Measurements from ENCODE around the gene PPP1R3D.

PPP1R3D gene

GRCh38 chr20:59932616-59933295, 7.3 kb downstream of the PPP1R3D start:
- CTCF ChIA-PET, result no interaction called here
- no peak for TF ChIP-seq ELF4 (IDR thresholded peaks at IDR 0.05)
- no peak for TF ChIP-seq L3MBTL2 (conservative IDR thresholded peaks at IDR 0.05)
- TF ChIP-seq LEF1 (IDR thresholded peaks at IDR 0.05; ENCODE audit: borderline replicate concordance), result no peak
- TF ChIP-seq SUZ12 (IDR thresholded peaks at IDR 0.05), result no peak
- no peak for TF ChIP-seq FOXA1 (IDR thresholded peaks at IDR 0.05)
- no peak for TF ChIP-seq CTBP1 (IDR thresholded peaks at IDR 0.05; ENCODE audit: borderline replicate concordance)
- no peak for TF ChIP-seq FOXM1 (IDR thresholded peaks at IDR 0.05; ENCODE audit: borderline replicate concordance)
- TF ChIP-seq ARNT (IDR thresholded peaks at IDR 0.05), result no peak
- TF ChIP-seq FOXK2 (IDR thresholded peaks at IDR 0.05), result no peak
- TF ChIP-seq NFRKB (IDR thresholded peaks at IDR 0.05), result no peak
- POLR2A ChIA-PET, result interaction anchor here (2.3 kb wide), 1 partner anchor 8 kb away, joined by 16 read pairs; the partner anchor contains the start of genes FAM217B and PPP1R3D
- DNase-seq (ENCODE audit: extremely low spot score), result no peak

- TF ChIP-seq FOXA1 (IDR thresholded peaks at IDR 0.05) (no peak), ARNT (IDR thresholded peaks at IDR 0.05) (no peak), TARDBP (IDR thresholded peaks at IDR 0.05) (no peak), ELF4 (IDR thresholded peaks at IDR 0.05) (no peak), NFRKB (IDR thresholded peaks at IDR 0.05) (no peak), SUZ12 (IDR thresholded peaks at IDR 0.05) (no peak)
- CTCF ChIA-PET, result no interaction called here
- POLR2A ChIA-PET, result interaction anchor here (2.3 kb wide), 1 partner anchor 9 kb away, joined by 16 read pairs; the partner anchor contains the start of genes FAM217B and PPP1R3D
- DNase-seq (ENCODE audit: extremely low spot score), result no peak
Measured at GRCh38 chr20:59931511-59932312, 8.4 kb downstream of the PPP1R3D start.

GRCh38 chr20:59925899-59926298, 14.2 kb downstream of the PPP1R3D start:
- no peak for DNase-seq (ENCODE audit: extremely low spot score)
- no peak for TF ChIP-seq BHLHE40 (IDR thresholded peaks at IDR 0.05; ENCODE audit: borderline replicate concordance)
- TF ChIP-seq SUZ12 (IDR thresholded peaks at IDR 0.05), result no peak
- CTCF ChIA-PET, result interaction anchor here (1.0 kb wide), 1 partner anchor 8 kb away, joined by 5 read pairs; the partner anchor contains the start of gene SYCP2
- POLR2A ChIA-PET, result interaction anchor here (2.7 kb wide), 1 partner anchor 14 kb away, joined by 19 read pairs; the partner anchor contains the start of genes FAM217B and PPP1R3D

GRCh38 chr20:59925359-59925758, 14.7 kb downstream of the PPP1R3D start:
- POLR2A ChIA-PET, result interaction anchor here (2.7 kb wide), 1 partner anchor 14 kb away, joined by 19 read pairs; the partner anchor contains the start of genes FAM217B and PPP1R3D
- CTCF ChIA-PET, result interaction anchor here (1.0 kb wide), 1 partner anchor 9 kb away, joined by 5 read pairs; the partner anchor contains the start of gene SYCP2
- DNase-seq (ENCODE audit: extremely low spot score), result no peak
- TF ChIP-seq HDGF (IDR thresholded peaks at IDR 0.05; ENCODE audit: borderline replicate concordance) (no peak), FOXK2 (IDR thresholded peaks at IDR 0.05) (no peak), ZNF384 (IDR thresholded peaks at IDR 0.05) (no peak), NFRKB (IDR thresholded peaks at IDR 0.05) (no peak), BHLHE40 (IDR thresholded peaks at IDR 0.05; ENCODE audit: borderline replicate concordance) (no peak), SP1 (IDR thresholded peaks at IDR 0.05) (no peak), CTBP1 (IDR thresholded peaks at IDR 0.05; ENCODE audit: borderline replicate concordance) (no peak), ARNT (IDR thresholded peaks at IDR 0.05) (no peak), FOXA1 (IDR thresholded peaks at IDR 0.05) (no peak), SUZ12 (IDR thresholded peaks at IDR 0.05) (no peak), TARDBP (IDR thresholded peaks at IDR 0.05) (no peak), PKNOX1 (IDR thresholded peaks at IDR 0.05) (no peak), L3MBTL2 (conservative IDR thresholded peaks at IDR 0.05) (no peak), ELF4 (IDR thresholded peaks at IDR 0.05) (no peak), FOXM1 (IDR thresholded peaks at IDR 0.05; ENCODE audit: borderline replicate concordance) (no peak)

- DNase-seq (ENCODE audit: extremely low spot score), result no peak
- no peak for TF ChIP-seq HDGF (IDR thresholded peaks at IDR 0.05; ENCODE audit: borderline replicate concordance)
- TF ChIP-seq ARNT (IDR thresholded peaks at IDR 0.05), result no peak
- TF ChIP-seq NFRKB (IDR thresholded peaks at IDR 0.05), result no peak
- no peak for TF ChIP-seq PKNOX1 (IDR thresholded peaks at IDR 0.05)
- TF ChIP-seq FOXM1 (IDR thresholded peaks at IDR 0.05; ENCODE audit: borderline replicate concordance), result no peak
- TF ChIP-seq FOXA1 (IDR thresholded peaks at IDR 0.05), result no peak
- no peak for TF ChIP-seq BHLHE40 (IDR thresholded peaks at IDR 0.05; ENCODE audit: borderline replicate concordance)
- no peak for TF ChIP-seq ZNF384 (IDR thresholded peaks at IDR 0.05)
- TF ChIP-seq CTBP1 (IDR thresholded peaks at IDR 0.05; ENCODE audit: borderline replicate concordance), result no peak
- TF ChIP-seq SUZ12 (IDR thresholded peaks at IDR 0.05), result no peak
- no peak for TF ChIP-seq ELF4 (IDR thresholded peaks at IDR 0.05)
- TF ChIP-seq LEF1 (IDR thresholded peaks at IDR 0.05; ENCODE audit: borderline replicate concordance), result no peak
- TF ChIP-seq SP1 (IDR thresholded peaks at IDR 0.05), result no peak
- no peak for TF ChIP-seq TARDBP (IDR thresholded peaks at IDR 0.05)
- no peak for TF ChIP-seq FOXK2 (IDR thresholded peaks at IDR 0.05)
- TF ChIP-seq L3MBTL2 (conservative IDR thresholded peaks at IDR 0.05), result no peak
- ChIA-PET POLR2A (no interaction called here), CTCF (interaction anchor here (0.9 kb wide), 1 partner anchor 11 kb away, joined by 3 read pairs; the partner anchor contains the start of gene SYCP2)
Measured at GRCh38 chr20:59923514-59923913, 16.6 kb downstream of the PPP1R3D start.

- DNase-seq (ENCODE audit: extremely low spot score), result no peak
- TF ChIP-seq FOXA1 (IDR thresholded peaks at IDR 0.05), result no peak
- ChIA-PET CTCF (no interaction called here), POLR2A (no interaction called here)
Measured at GRCh38 chr20:59920944-59921343, 19.2 kb downstream of the PPP1R3D start.
